ENCODE data around the gene MGRN1. TPM values are rescaled to one million over a fixed set of nuclear protein-coding genes. Genes with fewer than 3 reads are reported as not detected.
"Not testable (repeated sequence)": the region's sequence is repeated elsewhere in the genome, so short reads cannot be mapped to it uniquely, and the experiment has no call there.

Gene MGRN1
- total RNA-seq, 3 donors from 2014 or later (not counting 1 experiment from before 2014, with no cell fraction given): 102 to 106 (median 105) TPM

- H3K27ac ChIP-seq (ENCODE audit: low read length): no peak overlapping the region
- ATAC-seq: no peak
- 89% methylated on average over 15 of the region's 15 CpGs for WGBS (ENCODE audit: insufficient coverage)
Measured at GRCh38 chr16:4737545-4737944, 112.9 kb downstream of the MGRN1 start.

GRCh38 chr16:4738370-4738769 lies 113.7 kb downstream of the MGRN1 start:
- ATAC-seq; H3K36me3 Mint-ChIP-seq; H3K9me3 ChIP-seq (ENCODE audit: control insufficient read depth, insufficient read depth, low read length); H3K27ac ChIP-seq (ENCODE audit: low read length); H3K27me3 Mint-ChIP-seq (ENCODE audit: low read depth in 2 of 2); H3K4me3 ChIP-seq (ENCODE audit: low read length); H3K36me3 ChIP-seq (ENCODE audit: control insufficient read depth, insufficient read depth, low read length); H3K27ac Mint-ChIP-seq; intact Hi-C loops (cut with micrococcal nuclease); H3K9me3 Mint-ChIP-seq; DNase-seq; H3K27me3 ChIP-seq (ENCODE audit: control insufficient read depth, insufficient read depth, low read length); H3K4me3 Mint-ChIP-seq: not testable (repeated sequence)
- peaks cover 15% of the 10 kb centered on the region for H3K4me1 ChIP-seq (ENCODE audit: control insufficient read depth, insufficient read depth, low read length)
- WGBS (ENCODE audit: insufficient coverage): 89% methylated on average over 5 of the region's 5 CpGs
- peaks cover 12 to 22% of the 10 kb centered on the region in 2 donors for H3K4me1 Mint-ChIP-seq

More at GRCh38 chr16:4737545-4737944, 112.9 kb downstream of the MGRN1 start:
- no peaks in the 10 kb centered on the region for H3K27me3 ChIP-seq (ENCODE audit: control insufficient read depth, insufficient read depth, low read length)
- H3K9me3 ChIP-seq (ENCODE audit: control insufficient read depth, insufficient read depth, low read length): no peaks in the 10 kb centered on the region
- H3K4me1 ChIP-seq (ENCODE audit: control insufficient read depth, insufficient read depth, low read length): peaks cover 18% of the 10 kb centered on the region
- no peaks in the 10 kb centered on the region for H3K9me3 Mint-ChIP-seq
- DNase-seq: no peak
- no peaks in the 10 kb centered on the region for H3K36me3 Mint-ChIP-seq
- no peak overlapping the region for H3K4me3 ChIP-seq (ENCODE audit: low read length)
- H3K27ac Mint-ChIP-seq: no peak overlapping the region
- intact Hi-C loops (cut with micrococcal nuclease): no loop called here
- H3K4me1 Mint-ChIP-seq: peaks cover 11 to 24% of the 10 kb centered on the region in 2 donors
- TF ChIP-seq CTCF (IDR thresholded peaks at IDR 0.05): no peak
- H3K27me3 Mint-ChIP-seq (ENCODE audit: low read depth in 2 of 2): no peaks in the 10 kb centered on the region
- H3K4me3 Mint-ChIP-seq: no peak overlapping the region
- no peaks in the 10 kb centered on the region for H3K36me3 ChIP-seq (ENCODE audit: control insufficient read depth, insufficient read depth, low read length)

Other genes with a start within 250 kb of the MGRN1 start
- gene CORO7, start 208.2 kb upstream of the MGRN1 start, total RNA-seq: 100 to 1,000 TPM; 335 to 425 (median 415) TPM
- gene DNAJA3, start 199.0 kb upstream of the MGRN1 start, total RNA-seq: 10 to 100 TPM; 22.1 to 34.2 (median 27.2) TPM
- 10 to 100 TPM; 66.6 to 71.2 (median 69.8) TPM for gene NMRAL1, start 150.2 kb upstream of the MGRN1 start, total RNA-seq
- gene HMOX2, start 148.4 kb upstream of the MGRN1 start, total RNA-seq: 100 to 1,000 TPM in 1 of 3 donors, 10 to 100 TPM in 2; 66.0 to 104 (median 77.3) TPM
- 10 to 100 TPM; 35.2 to 49.2 (median 37.9) TPM for gene CDIP1, start 86.1 kb upstream of the MGRN1 start, total RNA-seq
- gene C16orf96, start 68.5 kb upstream of the MGRN1 start, total RNA-seq: under 1 TPM; 0.35 to 0.61 (median 0.43) TPM
- 10 to 100 TPM; 40.8 to 54.4 (median 53.6) TPM for gene UBALD1, start 9.9 kb upstream of the MGRN1 start, total RNA-seq
- 10 to 100 TPM; 30.8 to 39.1 (median 35.0) TPM for gene NUDT16L1, start 68.7 kb downstream of the MGRN1 start, total RNA-seq
- 10 to 100 TPM; 19.7 to 20.8 (median 20.5) TPM for gene ANKS3, start 109.4 kb downstream of the MGRN1 start, total RNA-seq
- under 1 TPM in 1 of 3 donors, not detected in 2; 0.54 TPM for gene DNAAF8, start 109.7 kb downstream of the MGRN1 start, total RNA-seq
- 10 to 100 TPM; 11.4 to 20.3 (median 13.0) TPM for gene ZNF500, start 142.3 kb downstream of the MGRN1 start, total RNA-seq
- gene SEPTIN12, start 163.5 kb downstream of the MGRN1 start, total RNA-seq: under 1 TPM in 1 of 3 donors, not detected in 2; 0.59 TPM
- gene SMIM22, start 170.5 kb downstream of the MGRN1 start, total RNA-seq: not detected
- 10 to 100 TPM in 1 of 3 donors, 1 to 10 TPM in 2; 6.6 to 15.5 (median 7.5) TPM for gene ROGDI, start 177.8 kb downstream of the MGRN1 start, total RNA-seq
- gene GLYR1, start 222.5 kb downstream of the MGRN1 start, total RNA-seq: 100 to 1,000 TPM; 112 to 129 (median 125) TPM
- 10 to 100 TPM; 70.5 to 81.6 (median 79.9) TPM for gene UBN1, start 222.7 kb downstream of the MGRN1 start, total RNA-seq